Measurements from ENCODE around the gene ATE1.

The ATE1 gene

DNA sequence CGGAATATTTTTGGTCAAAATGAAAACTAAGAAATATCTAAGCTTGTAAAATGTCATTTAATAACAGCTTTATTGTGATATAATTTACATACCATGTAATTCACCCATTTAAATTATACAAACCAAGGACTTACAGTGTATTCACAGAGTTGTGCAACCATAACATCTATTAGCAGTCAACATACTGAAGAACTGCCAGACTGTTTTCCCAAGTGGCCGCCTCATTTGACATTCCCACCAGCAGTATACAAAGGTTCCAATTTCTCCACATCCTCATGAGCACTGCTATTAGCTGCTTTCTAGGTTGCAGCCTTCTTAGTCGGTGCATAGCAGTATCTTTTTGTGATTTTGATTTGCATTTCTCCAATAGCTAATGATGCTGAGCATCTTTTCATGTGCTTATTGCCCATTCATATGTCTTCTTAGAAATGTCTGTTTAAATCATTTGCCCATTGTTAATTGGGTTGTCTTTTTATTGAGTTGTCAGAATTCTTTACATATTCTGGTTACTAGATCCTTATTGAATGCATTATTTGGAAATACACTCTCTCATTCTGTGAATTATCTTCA, 176.6 kb downstream of the ATE1 start:
- Mint-ChIP-seq H3K27me3 (no peaks in the 10 kb centered on the region), H3K9me3 (peaks cover 9% of the 10 kb centered on the region), H3K36me3 (ENCODE audit: low read depth) (peaks cover 24% of the 10 kb centered on the region), H3K4me3 (no peak overlapping the region), H3K4me1 (ENCODE audit: low read depth) (peaks cover 20% of the 10 kb centered on the region), H3K27ac (no peak overlapping the region)

DNA sequence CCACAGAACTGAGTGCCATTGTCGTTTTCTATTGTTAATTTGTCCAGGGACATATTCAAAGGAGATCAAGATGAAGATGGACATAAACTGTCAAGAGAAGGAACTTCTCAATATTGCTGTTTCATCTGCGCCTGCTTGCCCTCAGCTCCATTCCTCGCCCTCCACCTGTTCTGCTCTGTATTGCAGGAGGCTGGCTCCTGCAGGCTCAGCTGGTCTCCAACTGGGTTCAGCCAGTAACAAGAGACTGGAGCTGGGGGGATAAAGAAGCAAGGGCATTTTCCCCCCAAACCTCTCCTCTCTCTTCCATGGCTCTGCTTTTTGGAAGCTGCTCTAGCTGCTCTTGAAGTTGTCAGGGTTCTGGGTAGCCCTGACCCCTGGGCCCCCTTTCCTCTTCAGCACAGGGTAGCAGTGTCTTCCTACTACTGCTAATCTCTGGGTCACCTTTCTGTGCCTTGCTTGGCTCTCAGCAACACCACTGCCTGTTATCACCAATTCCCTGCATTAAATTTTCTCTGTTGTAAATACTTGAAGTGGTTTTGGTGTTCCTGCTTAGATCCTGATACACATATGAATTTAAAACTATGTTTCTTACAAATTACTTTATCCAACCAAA, 180.6 kb downstream of the ATE1 start:
- Mint-ChIP-seq H3K36me3 (ENCODE audit: low read depth) (peaks cover 14% of the 10 kb centered on the region), H3K27me3 (no peaks in the 10 kb centered on the region), H3K9me3 (no peaks in the 10 kb centered on the region), H3K27ac (no peak overlapping the region), H3K4me1 (ENCODE audit: low read depth) (no peaks in the 10 kb centered on the region), H3K4me3 (no peak overlapping the region)

- Mint-ChIP-seq H3K27ac (no peak overlapping the region), H3K9me3 (no peaks in the 10 kb centered on the region), H3K4me3 (no peak overlapping the region), H3K4me1 (ENCODE audit: low read depth) (peaks cover 21% of the 10 kb centered on the region), H3K27me3 (peaks cover 11% of the 10 kb centered on the region), H3K36me3 (ENCODE audit: low read depth) (peaks cover 26% of the 10 kb centered on the region)
Observed at GRCh38 chr10:121741248-121741792, 186.5 kb downstream of the ATE1 start.

DNA sequence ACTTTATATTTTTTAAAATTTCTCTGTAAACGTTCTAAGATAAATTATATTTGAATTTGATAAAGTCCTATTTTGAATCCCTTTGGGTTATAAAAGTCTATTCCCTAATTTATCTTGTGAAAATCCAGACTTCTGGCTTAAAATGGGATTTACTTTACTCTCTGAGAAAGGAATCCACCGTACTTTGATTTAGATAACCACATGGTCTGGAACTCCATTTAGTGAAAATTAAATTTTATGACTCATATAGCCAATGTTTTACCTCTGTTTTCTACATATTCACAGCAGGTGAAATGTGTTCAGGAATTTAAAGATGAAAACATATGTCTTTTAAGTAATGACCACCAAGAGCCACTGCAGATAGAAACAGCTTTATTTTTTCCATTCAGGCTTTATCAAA, 187.8 kb downstream of the ATE1 start:
- Mint-ChIP-seq H3K36me3 (ENCODE audit: low read depth) (peaks cover 26% of the 10 kb centered on the region), H3K4me3 (no peak overlapping the region), H3K27ac (no peak overlapping the region)

DNA sequence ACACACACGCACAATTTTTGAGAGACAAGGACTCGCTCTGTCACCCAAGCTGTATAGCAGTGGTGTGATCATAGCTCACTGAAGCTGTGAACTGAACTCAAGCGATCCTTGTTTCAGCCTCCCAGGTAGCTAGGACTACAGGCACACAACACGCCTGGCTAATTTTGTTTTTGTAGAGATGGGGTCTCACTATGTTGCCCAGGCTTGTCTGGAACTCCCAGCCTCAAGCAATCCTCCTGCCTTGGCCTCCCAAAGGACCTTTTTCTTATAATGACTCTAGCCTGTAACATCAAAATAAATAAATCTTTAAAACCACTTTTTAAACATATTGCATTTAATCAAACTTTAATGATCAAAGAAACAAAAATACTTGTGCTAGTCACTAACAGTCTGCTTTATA, 188.7 kb downstream of the ATE1 start:
- H3K27me3 Mint-ChIP-seq = peaks cover 29% of the 10 kb centered on the region
- no peaks in the 10 kb centered on the region for H3K9me3 Mint-ChIP-seq
- H3K27ac Mint-ChIP-seq = no peak overlapping the region
- peaks cover 21% of the 10 kb centered on the region for H3K4me1 Mint-ChIP-seq (ENCODE audit: low read depth)
- H3K4me3 Mint-ChIP-seq = no peak overlapping the region
- H3K36me3 Mint-ChIP-seq (ENCODE audit: low read depth) = peaks cover 26% of the 10 kb centered on the region

More for the DNA sequence above, 187.8 kb downstream of the ATE1 start:
- H3K27me3 Mint-ChIP-seq = peaks cover 24% of the 10 kb centered on the region
- peaks cover 21% of the 10 kb centered on the region for H3K4me1 Mint-ChIP-seq (ENCODE audit: low read depth)
- H3K9me3 Mint-ChIP-seq = no peaks in the 10 kb centered on the region

DNA sequence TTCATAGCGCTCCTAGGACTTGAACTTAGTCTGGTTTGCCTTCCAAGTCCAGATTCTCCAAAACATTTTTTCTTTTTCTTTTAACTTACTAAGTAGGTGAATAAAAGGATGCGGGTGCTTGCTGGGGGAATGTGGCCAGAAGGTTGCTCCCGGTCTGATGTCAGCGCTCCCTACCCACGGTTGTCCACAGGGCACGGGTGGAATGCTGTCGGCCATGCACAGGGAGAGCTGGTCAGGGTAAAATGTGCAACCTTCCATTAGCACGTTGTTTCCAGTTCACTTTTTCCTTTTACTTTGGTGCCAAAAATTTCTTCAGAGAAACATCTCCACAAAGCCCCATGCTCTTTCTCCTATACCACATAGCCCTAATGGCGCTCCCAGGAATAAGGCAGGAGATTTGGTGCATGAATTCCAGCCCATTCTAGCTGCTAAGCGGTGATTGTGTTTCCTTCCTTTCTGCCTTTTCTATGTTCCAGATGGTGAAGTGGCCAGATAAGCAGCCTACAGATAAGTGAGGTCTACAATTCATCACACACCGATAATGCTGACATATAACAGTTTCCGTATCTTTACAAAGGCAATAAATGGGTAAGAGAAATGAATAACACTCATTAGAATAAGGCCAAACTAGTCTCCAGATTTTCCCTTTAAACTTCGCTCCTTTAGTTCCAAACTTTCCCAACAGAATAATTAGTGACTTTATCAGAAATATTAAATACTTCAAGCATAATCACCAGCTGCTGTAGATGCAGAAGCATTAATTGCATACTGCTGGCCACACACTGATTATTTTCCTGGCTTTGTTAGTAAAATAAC, 191.3 kb downstream of the ATE1 start:
- H3K4me1 Mint-ChIP-seq (ENCODE audit: low read depth) = peaks cover 20% of the 10 kb centered on the region
- no peaks in the 10 kb centered on the region for H3K9me3 Mint-ChIP-seq
- H3K27me3 Mint-ChIP-seq = peaks cover 39% of the 10 kb centered on the region
- H3K4me3 Mint-ChIP-seq = no peak overlapping the region
- H3K27ac Mint-ChIP-seq = no peak overlapping the region
- H3K36me3 Mint-ChIP-seq (ENCODE audit: low read depth) = peaks cover 6% of the 10 kb centered on the region

DNA sequence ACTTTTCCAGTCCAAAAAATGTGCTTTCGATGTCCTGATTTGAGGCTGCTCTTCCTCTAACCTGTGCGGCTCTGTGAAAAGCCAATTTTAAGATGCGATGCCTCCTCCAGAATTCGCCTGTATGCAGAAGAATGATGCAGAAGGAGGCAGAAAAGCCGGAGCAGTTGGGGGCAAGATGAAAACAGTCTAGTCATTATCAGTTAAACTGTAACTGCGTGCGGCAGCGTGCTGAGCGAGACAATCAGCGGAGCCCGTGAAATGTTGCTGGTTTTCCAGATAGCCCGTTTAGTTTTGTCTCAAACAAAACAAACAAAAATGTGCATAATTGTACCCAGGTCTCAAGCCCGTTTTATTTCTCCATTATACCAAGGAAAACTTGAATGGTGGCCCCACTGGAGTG, 192.6 kb downstream of the ATE1 start:
- Mint-ChIP-seq H3K36me3 (ENCODE audit: low read depth) (no peaks in the 10 kb centered on the region), H3K4me3 (no peak overlapping the region), H3K27ac (no peak overlapping the region), H3K27me3 (peaks cover 43% of the 10 kb centered on the region), H3K4me1 (ENCODE audit: low read depth) (peaks cover 14% of the 10 kb centered on the region), H3K9me3 (no peaks in the 10 kb centered on the region)

GRCh38 chr10:121734589-121735045, 193.2 kb downstream of the ATE1 start:
- Mint-ChIP-seq H3K4me3 (no peak overlapping the region), H3K27me3 (peaks cover 43% of the 10 kb centered on the region), H3K36me3 (ENCODE audit: low read depth) (no peaks in the 10 kb centered on the region), H3K27ac (no peak overlapping the region), H3K9me3 (no peaks in the 10 kb centered on the region), H3K4me1 (ENCODE audit: low read depth) (peaks cover 14% of the 10 kb centered on the region)

DNA sequence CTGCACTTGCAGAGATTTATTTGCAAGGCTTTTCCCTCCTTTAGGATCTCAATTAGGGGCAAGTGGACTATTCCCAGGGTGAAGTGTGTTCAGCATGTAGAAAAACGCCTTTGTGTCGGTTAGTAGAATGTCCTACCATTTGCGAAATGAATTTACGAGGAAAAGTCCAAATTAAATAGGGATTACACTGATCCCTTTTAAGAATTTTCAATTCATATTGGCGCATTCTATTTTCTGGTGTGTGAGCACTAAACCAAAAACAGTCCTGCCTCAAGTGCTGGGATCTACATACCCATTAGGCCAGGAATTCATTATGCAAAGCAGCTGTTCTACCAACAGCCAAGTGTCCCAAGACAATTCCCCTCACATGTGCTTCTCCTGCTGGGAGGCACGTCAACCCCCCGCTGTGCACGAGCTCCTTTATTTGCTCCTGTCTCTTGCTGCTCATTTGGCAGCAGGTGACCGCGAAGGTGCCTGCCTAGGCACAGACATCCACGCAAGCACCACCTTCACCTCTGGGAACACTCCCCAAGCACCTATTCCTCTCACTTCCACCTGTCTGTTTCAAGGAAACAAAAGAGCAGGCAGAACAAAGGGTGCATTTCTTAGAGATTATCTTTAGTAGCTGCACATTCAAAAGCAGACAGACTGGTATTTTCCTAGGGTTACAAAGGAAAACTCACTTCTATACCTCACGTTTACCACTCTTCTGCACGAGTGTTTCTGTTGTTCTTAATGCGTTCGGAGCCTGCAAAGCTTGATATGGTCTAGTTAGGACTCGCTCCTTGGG, 195.0 kb downstream of the ATE1 start:
- H3K4me1 Mint-ChIP-seq (ENCODE audit: low read depth) = peaks cover 6% of the 10 kb centered on the region
- H3K27me3 Mint-ChIP-seq = peaks cover 43% of the 10 kb centered on the region
- H3K27ac Mint-ChIP-seq = no peak overlapping the region
- no peak overlapping the region for H3K4me3 Mint-ChIP-seq
- no peaks in the 10 kb centered on the region for H3K9me3 Mint-ChIP-seq
- no peaks in the 10 kb centered on the region for H3K36me3 Mint-ChIP-seq (ENCODE audit: low read depth)

DNA sequence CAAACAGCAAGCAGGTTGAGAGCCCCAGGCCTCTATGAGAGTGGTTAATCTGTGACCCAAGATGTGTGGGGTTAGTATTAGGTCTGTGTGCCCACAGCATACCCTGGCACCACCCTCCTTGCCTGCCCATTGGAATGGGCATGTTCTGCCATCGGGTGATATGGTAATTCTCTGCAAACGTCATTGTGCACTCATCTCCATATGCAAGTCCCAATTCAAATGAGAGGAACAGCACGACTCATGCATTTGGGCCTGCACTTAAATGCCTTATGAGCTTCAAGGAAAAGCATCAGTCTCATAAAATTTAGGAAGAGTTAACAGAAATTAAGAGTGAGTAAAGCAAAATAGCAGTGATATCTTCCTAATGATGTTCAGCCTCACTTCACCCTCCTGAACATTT, 195.7 kb downstream of the ATE1 start:
- Mint-ChIP-seq H3K27ac (no peak overlapping the region), H3K9me3 (no peaks in the 10 kb centered on the region), H3K4me3 (no peak overlapping the region), H3K36me3 (ENCODE audit: low read depth) (no peaks in the 10 kb centered on the region), H3K27me3 (peaks cover 40% of the 10 kb centered on the region), H3K4me1 (ENCODE audit: low read depth) (no peaks in the 10 kb centered on the region)

GRCh38 chr10:121724282-121724681, 203.5 kb downstream of the ATE1 start:
- H3K27me3 Mint-ChIP-seq = peaks cover 7% of the 10 kb centered on the region
- no peak overlapping the region for H3K4me3 Mint-ChIP-seq
- H3K9me3 Mint-ChIP-seq = no peaks in the 10 kb centered on the region
- H3K4me1 Mint-ChIP-seq (ENCODE audit: low read depth) = no peaks in the 10 kb centered on the region
- no peak overlapping the region for H3K27ac Mint-ChIP-seq
- no peaks in the 10 kb centered on the region for H3K36me3 Mint-ChIP-seq (ENCODE audit: low read depth)

DNA sequence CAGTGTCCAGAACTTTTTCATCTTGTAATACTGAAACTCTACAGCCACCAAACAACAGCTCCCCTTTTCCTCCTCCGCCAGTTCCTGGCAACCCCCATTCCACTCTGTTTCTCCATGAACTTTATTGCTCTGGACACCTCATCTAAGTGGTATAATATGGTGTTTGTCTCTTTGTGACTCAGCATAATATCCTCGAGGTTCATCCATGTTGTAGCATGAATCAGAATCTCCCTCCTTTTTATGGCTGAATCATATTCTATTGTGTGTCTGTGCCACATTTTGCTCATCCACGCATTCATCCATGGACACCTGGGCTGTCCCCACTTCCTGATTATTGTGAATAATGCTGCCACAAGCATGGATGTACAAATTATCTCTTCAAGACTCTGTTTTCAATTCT, 205.2 kb downstream of the ATE1 start:
- Mint-ChIP-seq H3K9me3 (no peaks in the 10 kb centered on the region), H3K27ac (no peak overlapping the region), H3K27me3 (peaks cover 17% of the 10 kb centered on the region), H3K36me3 (ENCODE audit: low read depth) (no peaks in the 10 kb centered on the region), H3K4me1 (ENCODE audit: low read depth) (no peaks in the 10 kb centered on the region), H3K4me3 (no peak overlapping the region)

GRCh38 chr10:121721257-121721656, 206.6 kb downstream of the ATE1 start:
- no peaks in the 10 kb centered on the region for H3K36me3 Mint-ChIP-seq (ENCODE audit: low read depth)
- H3K27me3 Mint-ChIP-seq = peaks cover 17% of the 10 kb centered on the region
- no peak overlapping the region for H3K4me3 Mint-ChIP-seq
- H3K27ac Mint-ChIP-seq = no peak overlapping the region
- no peaks in the 10 kb centered on the region for H3K9me3 Mint-ChIP-seq
- H3K4me1 Mint-ChIP-seq (ENCODE audit: low read depth) = no peaks in the 10 kb centered on the region

DNA sequence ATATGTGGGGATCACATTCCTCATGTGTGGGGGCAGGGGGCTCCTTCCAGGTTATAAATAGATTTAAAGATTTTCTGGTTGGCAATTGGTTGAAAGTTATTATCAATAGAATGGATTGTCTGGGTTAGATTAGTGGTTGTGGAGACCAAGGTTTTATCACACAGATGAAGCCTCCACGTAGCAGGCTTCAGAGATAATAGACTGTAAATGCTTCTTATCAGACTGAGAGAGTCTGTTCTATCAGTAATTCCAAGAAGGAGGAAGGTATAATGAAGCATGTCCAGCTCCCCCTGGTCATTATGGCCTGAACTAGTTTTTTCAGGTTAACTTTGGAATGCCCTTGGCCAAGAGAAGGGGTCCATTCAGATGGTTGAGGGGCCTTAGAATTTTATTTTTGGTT, 211.9 kb downstream of the ATE1 start:
- Mint-ChIP-seq H3K4me3 (no peak overlapping the region), H3K27ac (no peak overlapping the region), H3K36me3 (ENCODE audit: low read depth) (no peaks in the 10 kb centered on the region), H3K27me3 (peaks cover 12% of the 10 kb centered on the region), H3K9me3 (no peaks in the 10 kb centered on the region), H3K4me1 (ENCODE audit: low read depth) (no peaks in the 10 kb centered on the region)
